HL-60 (cell line): ENCODE measurements around the gene SRGAP3.

Source experiments
- GABPA ChIP-seq: IDR thresholded peaks from 2 replicates; pipeline ENCODE4 v1.6.1; 2012; ENCODE audit warnings: low read depth
- POLR2AphosphoS5 ChIP-seq: IDR thresholded peaks from 2 replicates; pipeline ENCODE4 v1.6.1; 2012; ENCODE audit warnings: low read depth
- SPI1 ChIP-seq: IDR thresholded peaks from 2 replicates; pipeline ENCODE4 v1.6.1; 2012; ENCODE audit warnings: low read depth, mild to moderate bottlenecking, borderline replicate concordance
- TF ChIP-seq, protein P1 (sequence below): IDR thresholded peaks from one replicate; pipeline ENCODE4 v1.5.1; 2011; ENCODE audit warnings: low read length, control low read depth, inconsistent platforms; ENCODE audit not compliant: insufficient read depth
- TF ChIP-seq, protein P2 (sequence below): IDR thresholded peaks from 2 replicates; pipeline ENCODE4 v1.6.1; 2012; ENCODE audit warnings: low read depth; ENCODE audit not compliant: insufficient replicate concordance

DNA sequence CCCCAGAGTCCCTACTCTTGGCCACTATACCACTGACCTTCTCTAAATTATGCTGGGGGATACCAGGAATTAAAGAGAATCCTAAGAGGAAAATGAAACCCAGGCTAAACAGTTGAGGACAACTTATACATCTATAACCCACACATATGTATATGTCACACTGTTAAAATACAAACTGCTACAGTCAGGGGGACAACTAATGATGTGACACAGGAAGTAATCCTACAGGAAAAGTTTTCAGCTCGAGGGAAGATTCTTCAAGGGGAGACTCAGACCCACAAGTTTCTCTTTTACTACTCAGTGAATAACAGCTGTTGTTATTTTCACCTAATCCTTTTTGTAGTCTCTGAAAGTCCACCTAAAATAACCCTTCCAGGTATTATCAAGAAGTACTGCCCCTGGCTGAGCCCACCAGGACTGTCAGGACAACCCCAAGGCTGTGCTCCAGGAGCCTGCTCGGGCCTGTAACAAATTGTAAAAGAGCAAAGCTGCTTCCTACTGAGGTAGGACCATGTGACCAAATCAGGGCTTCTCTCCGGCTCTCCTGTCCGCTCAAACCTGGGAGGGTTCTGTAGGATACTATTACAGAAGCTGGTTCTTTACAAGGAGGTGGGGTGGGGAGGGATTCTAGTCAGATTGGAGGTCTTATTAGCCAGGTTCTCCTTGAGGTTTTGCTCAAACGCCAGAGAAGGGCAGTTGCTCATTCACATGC is 91.6 kb downstream of the SRGAP3 start:
- TF ChIP-seq, protein P1, sequence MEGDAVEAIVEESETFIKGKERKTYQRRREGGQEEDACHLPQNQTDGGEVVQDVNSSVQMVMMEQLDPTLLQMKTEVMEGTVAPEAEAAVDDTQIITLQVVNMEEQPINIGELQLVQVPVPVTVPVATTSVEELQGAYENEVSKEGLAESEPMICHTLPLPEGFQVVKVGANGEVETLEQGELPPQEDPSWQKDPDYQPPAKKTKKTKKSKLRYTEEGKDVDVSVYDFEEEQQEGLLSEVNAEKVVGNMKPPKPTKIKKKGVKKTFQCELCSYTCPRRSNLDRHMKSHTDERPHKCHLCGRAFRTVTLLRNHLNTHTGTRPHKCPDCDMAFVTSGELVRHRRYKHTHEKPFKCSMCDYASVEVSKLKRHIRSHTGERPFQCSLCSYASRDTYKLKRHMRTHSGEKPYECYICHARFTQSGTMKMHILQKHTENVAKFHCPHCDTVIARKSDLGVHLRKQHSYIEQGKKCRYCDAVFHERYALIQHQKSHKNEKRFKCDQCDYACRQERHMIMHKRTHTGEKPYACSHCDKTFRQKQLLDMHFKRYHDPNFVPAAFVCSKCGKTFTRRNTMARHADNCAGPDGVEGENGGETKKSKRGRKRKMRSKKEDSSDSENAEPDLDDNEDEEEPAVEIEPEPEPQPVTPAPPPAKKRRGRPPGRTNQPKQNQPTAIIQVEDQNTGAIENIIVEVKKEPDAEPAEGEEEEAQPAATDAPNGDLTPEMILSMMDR, result no peak
- no peak for TF ChIP-seq SPI1
- TF ChIP-seq, protein P2, sequence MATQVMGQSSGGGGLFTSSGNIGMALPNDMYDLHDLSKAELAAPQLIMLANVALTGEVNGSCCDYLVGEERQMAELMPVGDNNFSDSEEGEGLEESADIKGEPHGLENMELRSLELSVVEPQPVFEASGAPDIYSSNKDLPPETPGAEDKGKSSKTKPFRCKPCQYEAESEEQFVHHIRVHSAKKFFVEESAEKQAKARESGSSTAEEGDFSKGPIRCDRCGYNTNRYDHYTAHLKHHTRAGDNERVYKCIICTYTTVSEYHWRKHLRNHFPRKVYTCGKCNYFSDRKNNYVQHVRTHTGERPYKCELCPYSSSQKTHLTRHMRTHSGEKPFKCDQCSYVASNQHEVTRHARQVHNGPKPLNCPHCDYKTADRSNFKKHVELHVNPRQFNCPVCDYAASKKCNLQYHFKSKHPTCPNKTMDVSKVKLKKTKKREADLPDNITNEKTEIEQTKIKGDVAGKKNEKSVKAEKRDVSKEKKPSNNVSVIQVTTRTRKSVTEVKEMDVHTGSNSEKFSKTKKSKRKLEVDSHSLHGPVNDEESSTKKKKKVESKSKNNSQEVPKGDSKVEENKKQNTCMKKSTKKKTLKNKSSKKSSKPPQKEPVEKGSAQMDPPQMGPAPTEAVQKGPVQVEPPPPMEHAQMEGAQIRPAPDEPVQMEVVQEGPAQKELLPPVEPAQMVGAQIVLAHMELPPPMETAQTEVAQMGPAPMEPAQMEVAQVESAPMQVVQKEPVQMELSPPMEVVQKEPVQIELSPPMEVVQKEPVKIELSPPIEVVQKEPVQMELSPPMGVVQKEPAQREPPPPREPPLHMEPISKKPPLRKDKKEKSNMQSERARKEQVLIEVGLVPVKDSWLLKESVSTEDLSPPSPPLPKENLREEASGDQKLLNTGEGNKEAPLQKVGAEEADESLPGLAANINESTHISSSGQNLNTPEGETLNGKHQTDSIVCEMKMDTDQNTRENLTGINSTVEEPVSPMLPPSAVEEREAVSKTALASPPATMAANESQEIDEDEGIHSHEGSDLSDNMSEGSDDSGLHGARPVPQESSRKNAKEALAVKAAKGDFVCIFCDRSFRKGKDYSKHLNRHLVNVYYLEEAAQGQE, result no peak
- TF ChIP-seq GABPA, result no peak
- no peak for TF ChIP-seq POLR2AphosphoS5
